ENCODE results near the gene TLR4. TPM values are rescaled to one million over a fixed set of nuclear protein-coding genes. Genes with fewer than 3 reads are reported as not detected.

The TLR4 gene
- total RNA-seq, 2 donors from 2014 or later = 78.2 to 94.5 TPM

- Histone ChIP-seq H3K27ac (no peak overlapping the region), H3K4me3 (no peak overlapping the region), H3K4me1 (ENCODE audit: control insufficient read depth in 1 of 2, low read depth in 2 of 2) (no peaks in the 10 kb centered on the region), H3K27me3 (replicated peaks; ENCODE audit: insufficient read depth) (no peaks in the 10 kb centered on the region), H3K9me3 (no peaks in the 10 kb centered on the region), H3K36me3 (no peaks in the 10 kb centered on the region)
- TF ChIP-seq CTCF (IDR thresholded peaks at IDR 0.05) = no peak
- no peak for DNase-seq (ENCODE audit: low spot score)
- ATAC-seq (ENCODE audit: insufficient number of reproducible peaks, low FRiP score, low read depth) = no peak
Observed at GRCh38 chr9:117671468-117671867, 32.7 kb upstream of the TLR4 start.

GRCh38 chr9:117672369-117672768 is 31.8 kb upstream of the TLR4 start:
- no peaks in the 10 kb centered on the region for H3K4me1 ChIP-seq (ENCODE audit: control insufficient read depth in 1 of 2, low read depth in 2 of 2)
- no peaks in the 10 kb centered on the region for H3K36me3 ChIP-seq
- DNase-seq (ENCODE audit: low spot score) = no peak
- no peaks in the 10 kb centered on the region for H3K27me3 ChIP-seq (replicated peaks; ENCODE audit: insufficient read depth)
- ATAC-seq (ENCODE audit: insufficient number of reproducible peaks, low FRiP score, low read depth) = no peak
- no peak overlapping the region for H3K27ac ChIP-seq
- TF ChIP-seq CTCF (IDR thresholded peaks at IDR 0.05) = no peak
- no peak overlapping the region for H3K4me3 ChIP-seq
- H3K9me3 ChIP-seq = no peaks in the 10 kb centered on the region

GRCh38 chr9:117677572-117677971 is 26.6 kb upstream of the TLR4 start:
- H3K27me3 ChIP-seq (replicated peaks; ENCODE audit: insufficient read depth) = no peaks in the 10 kb centered on the region
- no peak overlapping the region for H3K4me3 ChIP-seq
- no peaks in the 10 kb centered on the region for H3K9me3 ChIP-seq
- H3K27ac ChIP-seq = no peak overlapping the region
- no peak for TF ChIP-seq CTCF (IDR thresholded peaks at IDR 0.05)
- DNase-seq (ENCODE audit: low spot score) = no peak
- peaks cover 14 to 16% of the 10 kb centered on the region in 2 donors for H3K4me1 ChIP-seq (ENCODE audit: control insufficient read depth in 1 of 2, low read depth in 2 of 2)
- ATAC-seq (ENCODE audit: insufficient number of reproducible peaks, low FRiP score, low read depth) = no peak
- H3K36me3 ChIP-seq = no peaks in the 10 kb centered on the region

GRCh38 chr9:117678871-117679270 is 25.3 kb upstream of the TLR4 start:
- DNase-seq (ENCODE audit: low spot score) (no peak), ATAC-seq (ENCODE audit: insufficient number of reproducible peaks, low FRiP score, low read depth) (no peak)
- H3K27me3 ChIP-seq (replicated peaks; ENCODE audit: insufficient read depth) = no peaks in the 10 kb centered on the region
- H3K27ac ChIP-seq = no peak overlapping the region
- H3K4me3 ChIP-seq = peak overlapping the region; percentile 30
- H3K36me3 ChIP-seq = no peaks in the 10 kb centered on the region
- peaks cover 14 to 16% of the 10 kb centered on the region in 2 donors for H3K4me1 ChIP-seq (ENCODE audit: control insufficient read depth in 1 of 2, low read depth in 2 of 2)
- no peaks in the 10 kb centered on the region for H3K9me3 ChIP-seq
- no peak for TF ChIP-seq CTCF (IDR thresholded peaks at IDR 0.05)

DNA sequence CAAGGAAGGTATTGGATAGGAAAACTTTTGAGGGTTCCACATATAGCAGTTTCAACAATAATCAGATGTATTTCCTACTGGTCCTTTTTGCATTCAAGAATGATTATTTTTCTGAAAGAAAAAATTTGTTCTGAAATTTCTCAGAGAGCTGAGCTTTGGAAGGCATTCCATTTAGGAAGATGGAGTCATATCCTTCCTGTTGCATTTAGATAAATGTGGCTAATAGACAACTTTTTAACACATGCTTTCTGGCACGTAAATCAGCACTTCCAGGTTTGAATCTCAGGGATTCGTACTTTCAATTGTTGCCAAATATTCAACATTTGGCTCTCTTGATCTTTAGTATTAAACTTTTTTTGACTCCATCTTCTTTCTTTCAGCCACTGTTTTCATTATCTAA is 24.8 kb upstream of the TLR4 start:
- H3K27ac ChIP-seq = no peak overlapping the region

More for the DNA sequence above, 24.8 kb upstream of the TLR4 start:
- no peak for TF ChIP-seq CTCF (IDR thresholded peaks at IDR 0.05)
- H3K36me3 ChIP-seq = no peaks in the 10 kb centered on the region
- DNase-seq (ENCODE audit: low spot score) = no peak
- peak overlapping the region; percentile 30 for H3K4me3 ChIP-seq
- H3K27me3 ChIP-seq (replicated peaks; ENCODE audit: insufficient read depth) = no peaks in the 10 kb centered on the region
- no peak for ATAC-seq (ENCODE audit: insufficient number of reproducible peaks, low FRiP score, low read depth)
- no peaks in the 10 kb centered on the region for H3K9me3 ChIP-seq
- H3K4me1 ChIP-seq (ENCODE audit: control insufficient read depth in 1 of 2, low read depth in 2 of 2) = peaks cover 14 to 16% of the 10 kb centered on the region in 2 donors

Measured in thoracic aorta (tissue), 2 donors.